HepG2 (cell line): Measurements from ENCODE around the gene TPI1. TPM values are rescaled to one million over a fixed set of nuclear protein-coding genes. Genes with fewer than 3 reads are reported as not detected.

Experiments
- ISL2 ChIP-seq: sonication (generic); formaldehyde crosslinking; IDR thresholded peaks from 2 replicates; pipeline ENCODE4 v1.5.0; 2020; ENCODE audit warnings: missing genetic modification reagents
- JDP2 ChIP-seq: sonication (generic); formaldehyde crosslinking; IDR thresholded peaks from 2 replicates; pipeline ENCODE4 v1.8.1; 2022; ENCODE audit warnings: missing genetic modification reagents, borderline replicate concordance
- RFX1 ChIP-seq: fragments of 450-650 bp; IDR thresholded peaks from 2 replicates; pipeline ENCODE4 v1.6.1; 2017
- ZBTB40 ChIP-seq, 2 experiments: fragments of 450-650 bp in 1 of 2; sonication (generic) in 1 of 2; formaldehyde crosslinking in 1 of 2; IDR thresholded peaks; 2 replicates each; pipeline versions ENCODE4 v1.6.1 to v1.8.0; 2016 to 2022; ENCODE audit warnings: antibody characterized with exemption in 1 of 2, mild to moderate bottlenecking in 1 of 2, missing genetic modification reagents in 1 of 2
- ZNF142 ChIP-seq: sonication (generic); formaldehyde crosslinking; IDR thresholded peaks from 2 replicates; pipeline ENCODE4 v1.4.0; 2020; ENCODE audit warnings: missing genetic modification reagents
- ZNF577 ChIP-seq: sonication (generic); formaldehyde crosslinking; IDR thresholded peaks from 2 replicates; pipeline ENCODE4 v1.4.0; 2020; ENCODE audit warnings: mild to moderate bottlenecking, low read depth, missing genetic modification reagents, borderline replicate concordance
- ZNF652 ChIP-seq: IDR thresholded peaks from 2 replicates; pipeline ENCODE4 v1.6.1; 2016; ENCODE audit warnings: low read depth, borderline replicate concordance
- ZNF678 ChIP-seq: sonication (generic); formaldehyde crosslinking; IDR thresholded peaks from 2 replicates; pipeline ENCODE4 v1.4.0; 2020; ENCODE audit warnings: mild to moderate bottlenecking, missing genetic modification reagents
- polyA plus RNA-seq, 8 experiments: library from polyadenylated mRNA; depleted of rRNA in 3 of 8; stranded (reverse) in 7 of 8; unstranded in 1 of 8; fragments of >200 nt; fragmentation: Illumina TruSeq in 4 of 8; extraction: Trizol in 4 of 8; gene quantifications; 2 replicates each; pipeline versions ENCODE4 v1.2.1 to v1.2.3, GENCODE V29; 2011 to 2016; ENCODE audit warnings: low read depth in 4 of 8, missing spikeins in 1 of 8, mixed read lengths in 1 of 8; ENCODE audit not compliant: insufficient read depth in 1 of 8
- total RNA-seq, 5 experiments: library from RNA; depleted of rRNA; stranded (reverse); fragments of >200 nt; fragmentation: Illumina TruSeq; extraction: Trizol; gene quantifications; 2 replicates each; pipeline ENCODE4 v1.2.3, GENCODE V29; 2016; ENCODE audit warnings: low read depth in 1 of 5
- TF ChIP-seq, protein P1 (sequence below): sonication (generic); formaldehyde crosslinking; IDR thresholded peaks from 2 replicates; pipeline ENCODE4 v1.8.0; 2022; ENCODE audit warnings: missing genetic modification reagents, mild to moderate bottlenecking, moderate library complexity, borderline replicate concordance

The TPI1 gene
- total and polyA plus RNA-seq, 2 of the 13 experiments (the other 11 are each of a cell fraction or from before 2014, with no cell fraction given) = 945 to 2,535 TPM

GRCh38 chr12:6872073-6873048 is 5.0 kb downstream of the TPI1 start (continued):
- TF ChIP-seq ZNF142 (CRISPR knock-in tag) (peak; percentile 68; the same call in 1 of the 2 replicates), ZNF652 (CRISPR knock-in tag) (peak; percentile 79), ZNF678 (CRISPR knock-in tag) (no peak), ZBTB40 (IDR thresholded peaks at IDR 0.05) (no peak), ZBTB40 (CRISPR knock-in tag; IDR thresholded peaks at IDR 0.05) (peak; percentile 45; the same call in 1 of the 2 replicates), JDP2 (no peak; the same call in 1 of the 2 replicates), RFX1 (no peak), ISL2 (CRISPR knock-in tag) (peak; percentile 20; the same call in 1 of the 2 replicates), ZNF577 (CRISPR knock-in tag) (0 out of 2 replicates have a peak, but pooled peaks have one; percentile 41)
- TF ChIP-seq, protein P1, sequence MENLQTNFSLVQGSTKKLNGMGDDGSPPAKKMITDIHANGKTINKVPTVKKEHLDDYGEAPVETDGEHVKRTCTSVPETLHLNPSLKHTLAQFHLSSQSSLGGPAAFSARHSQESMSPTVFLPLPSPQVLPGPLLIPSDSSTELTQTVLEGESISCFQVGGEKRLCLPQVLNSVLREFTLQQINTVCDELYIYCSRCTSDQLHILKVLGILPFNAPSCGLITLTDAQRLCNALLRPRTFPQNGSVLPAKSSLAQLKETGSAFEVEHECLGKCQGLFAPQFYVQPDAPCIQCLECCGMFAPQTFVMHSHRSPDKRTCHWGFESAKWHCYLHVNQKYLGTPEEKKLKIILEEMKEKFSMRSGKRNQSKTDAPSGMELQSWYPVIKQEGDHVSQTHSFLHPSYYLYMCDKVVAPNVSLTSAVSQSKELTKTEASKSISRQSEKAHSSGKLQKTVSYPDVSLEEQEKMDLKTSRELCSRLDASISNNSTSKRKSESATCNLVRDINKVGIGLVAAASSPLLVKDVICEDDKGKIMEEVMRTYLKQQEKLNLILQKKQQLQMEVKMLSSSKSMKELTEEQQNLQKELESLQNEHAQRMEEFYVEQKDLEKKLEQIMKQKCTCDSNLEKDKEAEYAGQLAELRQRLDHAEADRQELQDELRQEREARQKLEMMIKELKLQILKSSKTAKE (CRISPR knock-in tag) = peak; percentile 82
